Metanephros (tissue), 1 donor: ENCODE results near the gene WNT2B. TPM values are rescaled to one million over a fixed set of nuclear protein-coding genes. Genes with fewer than 3 reads are reported as not detected.

Source experiments
- total RNA-seq: library from RNA; depleted of rRNA; stranded (reverse); fragments of >200 nt; gene quantifications from one replicate; pipeline ENCODE4 v1.2.3, GENCODE V29; 2014

WNT2B gene
- total RNA-seq = 8.5 TPM

DNA sequence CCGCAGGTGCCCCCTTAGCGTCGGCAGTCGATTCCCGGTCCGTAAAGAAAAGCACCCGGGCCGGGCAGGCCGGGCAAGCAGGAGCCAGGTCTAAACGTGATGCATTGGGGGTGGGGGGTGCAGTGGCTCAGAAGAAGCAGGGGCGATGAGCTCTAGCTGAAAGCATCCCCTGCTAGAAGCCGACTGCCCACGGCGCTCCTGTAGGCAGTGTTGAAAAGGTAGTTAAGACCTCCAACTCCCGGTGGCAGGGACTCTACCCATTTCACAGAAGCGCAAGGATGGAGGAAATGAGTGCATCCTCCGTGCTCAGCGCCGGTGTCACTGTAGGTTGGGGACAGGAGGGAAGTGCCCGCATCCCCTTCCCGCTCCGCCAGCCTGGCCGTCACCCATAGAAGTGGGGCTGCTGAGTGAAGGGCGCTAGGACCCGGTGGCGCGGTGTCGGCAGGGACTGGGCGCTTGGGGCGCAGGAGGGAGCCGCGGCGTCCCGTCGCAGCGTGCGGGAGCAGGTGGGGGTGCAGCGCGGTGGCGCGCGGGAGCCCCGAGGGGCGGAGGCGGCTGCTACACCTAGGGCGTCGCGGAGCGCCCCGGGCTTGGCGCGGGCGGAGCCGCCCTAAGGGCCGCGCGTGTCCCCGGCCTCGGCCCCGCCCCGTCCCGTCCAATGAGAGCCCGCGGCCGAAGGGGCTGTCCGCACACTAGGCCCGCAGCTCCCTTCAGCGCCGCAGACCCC is at the start of gene WNT2B:
TSS of gene WNT2B (plus strand) at position 688 of the 727 bp plus-strand sequence. CDS start 298 bp downstream, outside the sequence.

Other genes with a start within 250 kb of the WNT2B start
- 17.0 TPM for gene CTTNBP2NL, start 112.8 kb upstream of the WNT2B start, total RNA-seq
- 27.3 TPM for gene ST7L, start 110.2 kb downstream of the WNT2B start, total RNA-seq
- 84.9 TPM for gene CAPZA1, start 110.9 kb downstream of the WNT2B start, total RNA-seq
- gene MOV10, start 165.7 kb downstream of the WNT2B start, total RNA-seq = 54.4 TPM
- gene RHOC, start 198.2 kb downstream of the WNT2B start, total RNA-seq = 145 TPM
- gene PPM1J, start 206.4 kb downstream of the WNT2B start, total RNA-seq = 2.3 TPM